HFF-Myc (cell line): ENCODE measurements around the gene REEP1.

ENCODE experiments used
- DNase-seq: peaks from one replicate; pipeline ENCODE4 v3.0.0-alpha.2; 2011; ENCODE audit warnings: low read depth; ENCODE audit errors: extremely low read depth
- H3K4me3 ChIP-seq: replicated peaks from 2 replicates; pipeline ENCODE4 v1.5.1; 2011; ENCODE audit warnings: low read depth, mild to moderate bottlenecking, control low read depth, low read length
- CTCF ChIP-seq: IDR thresholded peaks from 2 replicates; pipeline ENCODE4 v1.5.1; 2012; ENCODE audit warnings: mild to moderate bottlenecking, low read depth, low read length, control low read depth; ENCODE audit errors: missing control alignments

The REEP1 gene, protein sequence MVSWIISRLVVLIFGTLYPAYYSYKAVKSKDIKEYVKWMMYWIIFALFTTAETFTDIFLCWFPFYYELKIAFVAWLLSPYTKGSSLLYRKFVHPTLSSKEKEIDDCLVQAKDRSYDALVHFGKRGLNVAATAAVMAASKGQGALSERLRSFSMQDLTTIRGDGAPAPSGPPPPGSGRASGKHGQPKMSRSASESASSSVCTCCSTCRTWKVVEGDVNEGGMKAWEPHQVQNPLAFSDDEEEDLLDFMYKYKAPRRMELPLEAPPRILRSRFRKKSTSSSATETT

DNA sequence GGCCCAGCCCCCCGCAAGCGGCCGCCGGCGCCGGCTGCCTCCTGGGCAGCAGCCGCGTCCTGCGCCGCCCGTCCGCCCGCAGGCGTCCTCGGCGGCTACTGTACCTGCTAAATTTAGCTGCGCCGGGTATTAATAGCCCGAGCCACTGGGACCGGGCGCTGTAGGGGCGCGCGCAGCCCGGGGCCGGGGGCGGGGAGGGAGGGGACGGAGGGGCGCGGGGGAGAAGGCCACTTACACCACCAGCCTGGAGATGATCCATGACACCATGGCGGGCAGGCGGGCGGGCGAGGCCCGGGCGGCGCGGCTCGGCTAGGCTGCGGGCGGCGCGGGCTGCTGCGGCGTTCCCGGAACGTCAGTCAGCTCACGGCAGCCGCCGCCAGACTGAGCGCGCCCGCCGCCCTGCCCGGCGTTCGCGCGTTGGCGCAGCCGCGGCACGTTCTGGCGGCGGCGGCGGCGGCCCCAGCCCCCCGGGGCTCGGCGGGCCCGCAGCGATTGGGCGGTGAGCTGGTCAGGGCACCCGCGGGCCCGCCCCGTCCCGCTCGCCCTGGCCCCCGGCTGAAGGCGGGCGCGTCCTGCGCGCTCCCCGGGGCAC is at the start of gene REEP1:
Gene REEP1 (minus strand): TSS at position 383 of the 592 bp plus-strand sequence. CDS start 116 bp downstream, at position 267.
- DNase-seq, result no peak
- H3K4me3 ChIP-seq, result peak within 1 kb of the TSS; percentile 14; the same call in 1 of the 2 replicates
- no peak for TF ChIP-seq CTCF

GRCh38 chr2:86383844-86384243 is 46.4 kb upstream of the REEP1 start:
- no peak for DNase-seq
- no peak for TF ChIP-seq CTCF
- H3K4me3 ChIP-seq, result no peak overlapping the region

GRCh38 chr2:86382698-86383097 is 45.3 kb upstream of the REEP1 start:
- H3K4me3 ChIP-seq, result no peak overlapping the region
- TF ChIP-seq CTCF, result no peak
- DNase-seq, result no peak

- TF ChIP-seq CTCF, result no peak
- no peak overlapping the region for H3K4me3 ChIP-seq
- no peak for DNase-seq
These were observed 44.7 kb upstream of the REEP1 start for GRCh38 chr2:86382108-86382507.

- no peak for TF ChIP-seq CTCF
- no peak overlapping the region for H3K4me3 ChIP-seq
- no peak for DNase-seq
These were observed 41.0 kb upstream of the REEP1 start for GRCh38 chr2:86378469-86378868.

DNA sequence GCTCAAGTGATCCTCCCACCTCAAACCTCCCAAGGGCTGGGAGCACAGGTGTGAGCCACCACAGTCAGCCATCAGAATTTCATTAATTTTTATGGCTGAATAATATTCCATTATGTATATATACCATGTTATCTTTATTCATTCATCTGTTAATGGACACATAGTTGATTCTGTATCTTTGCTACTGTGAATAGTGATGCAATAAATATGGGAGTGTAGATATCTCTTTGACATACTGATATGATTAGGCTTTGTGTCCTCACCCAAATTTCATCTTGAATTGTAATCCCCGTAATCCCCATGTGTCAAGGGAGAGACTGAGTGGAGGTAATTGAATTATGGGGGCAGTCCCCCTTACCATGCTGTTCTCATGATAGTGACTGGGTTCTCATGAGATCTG is 38.2 kb upstream of the REEP1 start:
- no peak for TF ChIP-seq CTCF
- no peak for DNase-seq
- no peak overlapping the region for H3K4me3 ChIP-seq
